HG03039 (cell line): ENCODE measurements around the gene DSE.
A peak's percentile ranks its signal among the peaks of the same experiment; 100 is the strongest.

Source experiments
- ATAC-seq: cut with Tn5 transposase; IDR thresholded peaks from one replicate; pipeline ENCODE4 v1.9.1; 2021; ENCODE audit warnings: mild to moderate bottlenecking, moderate library complexity; ENCODE audit not compliant: unreplicated experiment

DSE gene

GRCh38 chr6:116386581-116387299, 16.0 kb downstream of the DSE start:
- no peak for ATAC-seq

GRCh38 chr6:116387374-116387773, 16.6 kb downstream of the DSE start:
- peak; percentile 68 for ATAC-seq

DNA sequence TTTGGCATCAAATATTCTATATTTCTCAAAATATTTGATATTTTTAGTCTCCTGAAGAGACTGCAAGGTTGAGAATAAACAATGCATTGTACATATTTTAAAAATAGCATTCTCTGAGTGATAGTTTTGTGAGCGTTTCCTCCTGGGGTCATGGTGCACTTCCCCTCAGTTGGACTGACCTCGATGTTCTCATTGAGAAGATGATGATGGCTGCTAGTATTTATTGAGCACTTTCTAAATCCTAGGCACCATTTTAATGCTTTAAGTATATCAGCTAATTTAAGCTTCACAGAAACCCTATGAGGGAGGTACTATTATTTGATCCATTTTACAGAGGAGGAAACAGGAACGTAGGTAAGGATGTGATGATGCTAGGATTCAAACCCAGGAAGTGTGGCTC, 18.2 kb downstream of the DSE start:
- no peak for ATAC-seq

GRCh38 chr6:116389357-116389756, 18.6 kb downstream of the DSE start:
- ATAC-seq: no peak

DNA sequence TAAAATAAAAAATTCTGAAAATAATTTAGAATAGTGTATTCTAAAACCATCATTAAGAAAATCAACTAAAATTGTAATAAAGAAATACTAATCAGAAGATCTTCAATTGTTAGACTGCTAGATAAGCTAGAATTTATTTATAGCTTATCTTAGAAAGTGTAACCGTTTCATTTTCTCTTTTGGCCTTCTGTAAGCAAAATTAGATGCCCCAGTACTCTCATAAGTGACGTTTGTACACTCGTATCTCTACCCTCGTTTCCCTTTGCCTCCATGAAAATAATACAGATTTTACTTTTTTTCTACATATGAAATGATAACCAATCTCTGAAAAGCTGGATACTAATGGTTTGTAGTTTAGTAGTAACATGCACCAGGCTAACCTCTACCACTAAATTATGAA, 19.8 kb downstream of the DSE start:
- no peak for ATAC-seq

GRCh38 chr6:116392132-116393013, 21.6 kb downstream of the DSE start:
- ATAC-seq: no peak

DNA sequence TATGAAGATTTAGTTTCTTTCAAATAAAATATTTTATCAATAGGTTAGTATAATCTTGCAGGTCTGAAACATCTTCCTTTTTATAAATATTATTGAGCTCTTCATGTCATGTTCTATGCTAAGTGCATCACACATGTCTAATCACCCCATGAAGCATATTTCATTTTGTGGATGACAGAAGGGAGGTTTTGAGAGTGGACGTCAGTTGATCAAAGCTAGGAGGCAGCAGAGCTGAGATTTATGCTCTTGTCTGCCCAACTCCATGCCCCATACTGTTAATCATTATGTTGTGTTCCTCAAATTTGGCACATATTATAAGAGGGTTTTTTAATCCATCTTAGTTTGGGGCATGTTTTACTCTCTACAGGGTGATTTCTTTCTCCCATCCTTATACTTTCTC, 22.7 kb downstream of the DSE start:
- no peak for ATAC-seq

- no peak for ATAC-seq
Measured at GRCh38 chr6:116395647-116396046, 24.9 kb downstream of the DSE start.

- no peak for ATAC-seq
Measured at GRCh38 chr6:116396441-116396840, 25.7 kb downstream of the DSE start.

DNA sequence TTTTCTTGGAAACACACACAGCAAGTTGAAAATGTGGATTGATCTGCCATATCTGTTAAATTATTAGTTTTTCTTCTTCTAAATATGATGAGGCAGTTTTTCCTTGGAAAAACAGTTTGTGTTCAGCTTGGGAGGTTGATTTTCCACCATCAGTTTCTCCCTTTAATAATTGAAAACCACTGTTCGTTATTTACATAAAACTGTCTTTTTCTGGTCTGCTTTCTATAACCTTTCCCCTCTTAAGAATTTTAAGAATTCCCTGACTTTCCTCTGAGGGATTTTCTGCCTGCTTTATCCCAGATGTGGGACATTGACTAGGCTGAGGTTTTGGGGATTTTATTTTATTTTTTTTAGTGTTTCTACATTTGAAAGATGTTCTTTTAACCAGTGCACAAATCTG, 27.2 kb downstream of the DSE start:
- ATAC-seq: no peak

DNA sequence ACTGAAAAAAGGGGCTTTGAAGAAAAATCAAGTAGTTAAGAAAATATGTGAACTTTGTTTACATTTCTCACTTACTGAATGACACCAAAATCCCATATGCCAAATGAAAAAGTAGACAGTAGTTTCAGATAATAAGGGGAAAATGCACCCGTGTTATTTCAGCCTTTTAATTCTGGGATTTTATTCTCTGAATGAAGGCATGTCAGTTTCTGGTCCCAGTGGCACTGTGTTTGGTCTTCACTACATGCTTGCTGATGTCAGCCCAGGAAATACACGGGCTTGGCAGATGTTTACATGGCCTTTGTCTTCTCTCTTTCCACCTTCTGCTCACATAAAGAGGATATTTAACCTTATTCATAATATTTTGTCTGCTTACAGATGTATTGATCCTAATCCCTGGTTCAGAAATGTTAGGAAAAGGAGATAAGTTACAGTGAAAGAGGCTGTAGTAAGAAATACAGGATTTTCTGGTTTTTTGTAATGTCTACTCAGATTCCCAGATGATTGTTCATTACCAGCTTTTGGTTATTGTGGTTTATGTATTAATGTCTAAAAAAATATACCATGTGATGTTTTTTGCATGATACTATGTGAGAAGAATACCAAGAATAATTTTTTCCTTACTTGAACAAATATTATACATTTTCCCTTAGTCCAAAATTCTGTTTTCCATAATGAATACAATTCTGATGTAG, 27.7 kb downstream of the DSE start:
- ATAC-seq: no peak

- no peak for ATAC-seq
Measured at GRCh38 chr6:116399287-116399686, 28.5 kb downstream of the DSE start.

DNA sequence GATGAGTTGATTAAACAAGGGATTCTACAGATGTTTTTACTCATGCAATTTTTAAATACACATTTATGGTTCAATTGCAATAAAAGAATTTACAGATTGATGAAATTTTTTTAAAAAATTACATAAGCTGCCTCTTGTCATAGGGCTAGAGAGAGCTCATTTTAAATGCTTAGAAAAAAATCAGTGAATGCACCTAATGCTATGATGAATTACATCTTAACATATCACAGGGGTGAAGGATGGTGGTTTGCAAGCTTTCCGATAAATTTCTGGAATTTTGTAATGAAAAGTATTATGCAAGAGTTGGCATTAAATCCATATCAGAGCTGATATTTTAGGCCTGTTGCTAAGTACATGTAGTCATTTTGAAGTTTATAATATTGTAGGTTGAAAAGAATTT, 29.6 kb downstream of the DSE start:
- no peak for ATAC-seq

GRCh38 chr6:116402108-116402937, 31.6 kb downstream of the DSE start:
- ATAC-seq: no peak

GRCh38 chr6:116403205-116403604, 32.5 kb downstream of the DSE start:
- ATAC-seq: no peak

DNA sequence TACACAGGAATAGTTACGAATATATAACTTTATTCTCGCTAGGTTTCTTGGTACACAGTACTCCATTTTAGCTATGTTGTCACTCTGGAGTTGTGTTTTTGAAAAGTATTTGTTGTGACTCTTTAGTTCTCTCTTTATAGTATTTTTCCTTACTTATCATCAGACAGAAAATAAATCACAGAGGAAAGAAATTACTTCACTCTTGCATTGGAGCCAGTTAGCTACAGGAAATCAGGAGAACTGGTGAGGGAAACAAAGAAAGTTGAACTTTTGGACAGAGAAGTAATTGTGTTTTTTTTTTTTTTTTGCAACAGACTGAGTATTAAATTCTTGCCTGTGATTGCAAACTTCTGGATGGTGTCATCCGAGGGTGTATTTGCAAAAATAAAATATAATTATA, 33.9 kb downstream of the DSE start:
- ATAC-seq: no peak

GRCh38 chr6:116405138-116405537, 34.4 kb downstream of the DSE start:
- ATAC-seq: peak; percentile 67

- no peak for ATAC-seq
Measured at GRCh38 chr6:116405652-116406356, 35.1 kb downstream of the DSE start.

GRCh38 chr6:116406678-116407345, 36.1 kb downstream of the DSE start:
- ATAC-seq: no peak

- ATAC-seq: no peak
Measured at GRCh38 chr6:116408491-116408890, 37.7 kb downstream of the DSE start.
